WTC11 (cell line): ENCODE data around the gene ADAP1.

Source experiments
- ARID4B ChIP-seq: sonication (generic); formaldehyde crosslinking; IDR thresholded peaks from 2 replicates; pipeline ENCODE4 v1.8.0; 2023; ENCODE audit warnings: missing genetic modification reagents, mild to moderate bottlenecking, borderline replicate concordance
- ATF1 ChIP-seq: sonication (generic); formaldehyde crosslinking; IDR thresholded peaks from 2 replicates; pipeline ENCODE4 v1.8.1; 2023; ENCODE audit warnings: mild to moderate bottlenecking, moderate library complexity, missing genetic modification reagents
- ATF3 ChIP-seq: sonication (generic); formaldehyde crosslinking; conservative IDR thresholded peaks from 2 replicates; pipeline ENCODE4 v1.8.1; 2022; ENCODE audit warnings: mild to moderate bottlenecking, missing genetic modification reagents
- CTCF ChIP-seq: fragments of 200-600 bp; IDR thresholded peaks from 2 replicates; pipeline ENCODE4 v1.8.0; 2022; ENCODE audit warnings: antibody characterized with exemption
- E2F1 ChIP-seq: sonication (generic); formaldehyde crosslinking; IDR thresholded peaks from 2 replicates; pipeline ENCODE4 v1.8.0; 2022; ENCODE audit warnings: mild to moderate bottlenecking, missing genetic modification reagents
- IRF1 ChIP-seq: sonication (generic); formaldehyde crosslinking; IDR thresholded peaks from 2 replicates; pipeline ENCODE4 v1.8.0; 2023; ENCODE audit warnings: missing genetic modification reagents
- IRF2 ChIP-seq: sonication (generic); formaldehyde crosslinking; IDR thresholded peaks from 2 replicates; pipeline ENCODE4 v1.8.0; 2022; ENCODE audit warnings: low read depth, missing genetic modification reagents, borderline replicate concordance
- KAT7 ChIP-seq: sonication (generic); formaldehyde crosslinking; IDR thresholded peaks from 2 replicates; pipeline ENCODE4 v1.8.1; 2023; ENCODE audit warnings: missing genetic modification reagents, mild to moderate bottlenecking, borderline replicate concordance
- MAX ChIP-seq: sonication (generic); formaldehyde crosslinking; IDR thresholded peaks from 2 replicates; pipeline ENCODE4 v1.8.0; 2022; ENCODE audit warnings: mild to moderate bottlenecking, missing genetic modification reagents
- MYBL2 ChIP-seq: sonication (generic); formaldehyde crosslinking; IDR thresholded peaks from 2 replicates; pipeline ENCODE4 v1.8.1; 2023; ENCODE audit warnings: mild to moderate bottlenecking, moderate library complexity, missing genetic modification reagents
- STAT6 ChIP-seq: sonication (generic); formaldehyde crosslinking; conservative IDR thresholded peaks from 2 replicates; pipeline ENCODE4 v1.8.1; 2023; ENCODE audit warnings: mild to moderate bottlenecking, low read depth, missing genetic modification reagents, moderate library complexity
- TEAD4 ChIP-seq: sonication (generic); formaldehyde crosslinking; IDR thresholded peaks from 2 replicates; pipeline ENCODE4 v1.8.0; 2022; ENCODE audit warnings: mild to moderate bottlenecking, missing genetic modification reagents
- USF2 ChIP-seq: sonication (generic); formaldehyde crosslinking; IDR thresholded peaks from 2 replicates; pipeline ENCODE4 v1.8.1; 2023; ENCODE audit warnings: mild to moderate bottlenecking, missing genetic modification reagents, moderate library complexity
- ZNF416 ChIP-seq: fragments of 250-450 bp; sonication (Bioruptor Pico); IDR thresholded peaks from 2 replicates; pipeline ENCODE4 v1.9.0; 2021; ENCODE audit warnings: mild to moderate bottlenecking, inconsistent platforms

GRCh38 chr7:855686-856369 is 98.7 kb downstream of the ADAP1 start:
- no peak for TF ChIP-seq ARID4B (CRISPR knock-in tag)
- no peak for TF ChIP-seq ATF3 (CRISPR knock-in tag)
- no peak for TF ChIP-seq CTCF
- TF ChIP-seq STAT6 = no peak
- TF ChIP-seq ATF1 (CRISPR knock-in tag) = no peak
- no peak for TF ChIP-seq IRF2 (CRISPR knock-in tag)
- no peak for TF ChIP-seq KAT7 (CRISPR knock-in tag)
- no peak for TF ChIP-seq MYBL2 (CRISPR knock-in tag)
- TF ChIP-seq ZNF416 (CRISPR knock-in tag) = no peak
- no peak for TF ChIP-seq TEAD4 (CRISPR knock-in tag)
- TF ChIP-seq MAX (CRISPR knock-in tag) = no peak
- no peak for TF ChIP-seq IRF1 (CRISPR knock-in tag)
- no peak for TF ChIP-seq E2F1 (CRISPR knock-in tag)
- no peak for TF ChIP-seq USF2 (CRISPR knock-in tag)
